ENCODE results near the gene ELMO1. TPM values are rescaled to one million over a fixed set of nuclear protein-coding genes. Genes with fewer than 3 reads are reported as not detected.

Gene ELMO1
- total and polyA plus RNA-seq, 10 donors: 26.0 to 494 (median 201) TPM

DNA sequence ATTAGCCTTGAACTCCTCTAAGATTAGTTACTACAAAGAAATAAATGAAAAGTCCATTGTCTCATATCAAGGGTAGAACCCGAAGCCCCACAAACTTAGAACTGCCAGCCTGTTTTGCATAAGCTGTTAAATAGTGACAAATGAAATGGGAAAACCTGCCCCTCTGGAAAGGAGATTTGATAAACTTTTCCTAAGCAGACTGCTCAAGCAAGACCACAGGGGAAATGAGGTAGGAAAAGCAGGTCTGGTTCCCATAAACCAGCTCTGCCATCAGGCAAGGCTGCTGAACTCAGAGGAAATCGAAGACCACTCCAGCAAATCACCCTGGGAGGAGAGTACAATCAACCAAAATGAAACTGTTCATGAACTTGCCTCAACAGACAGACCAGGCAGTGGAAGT is 542.8 kb downstream of the ELMO1 start:
- H3K36me3 ChIP-seq: peaks cover 0 to 47% (median 4%) of the 10 kb centered on the region in 6 donors
- no peak overlapping the region for H3K4me3 ChIP-seq
- no peaks in the 10 kb centered on the region for H3K9me3 ChIP-seq
- TF ChIP-seq POLR2A (IDR thresholded peaks at IDR 0.05): no peak
- TF ChIP-seq, protein P1, sequence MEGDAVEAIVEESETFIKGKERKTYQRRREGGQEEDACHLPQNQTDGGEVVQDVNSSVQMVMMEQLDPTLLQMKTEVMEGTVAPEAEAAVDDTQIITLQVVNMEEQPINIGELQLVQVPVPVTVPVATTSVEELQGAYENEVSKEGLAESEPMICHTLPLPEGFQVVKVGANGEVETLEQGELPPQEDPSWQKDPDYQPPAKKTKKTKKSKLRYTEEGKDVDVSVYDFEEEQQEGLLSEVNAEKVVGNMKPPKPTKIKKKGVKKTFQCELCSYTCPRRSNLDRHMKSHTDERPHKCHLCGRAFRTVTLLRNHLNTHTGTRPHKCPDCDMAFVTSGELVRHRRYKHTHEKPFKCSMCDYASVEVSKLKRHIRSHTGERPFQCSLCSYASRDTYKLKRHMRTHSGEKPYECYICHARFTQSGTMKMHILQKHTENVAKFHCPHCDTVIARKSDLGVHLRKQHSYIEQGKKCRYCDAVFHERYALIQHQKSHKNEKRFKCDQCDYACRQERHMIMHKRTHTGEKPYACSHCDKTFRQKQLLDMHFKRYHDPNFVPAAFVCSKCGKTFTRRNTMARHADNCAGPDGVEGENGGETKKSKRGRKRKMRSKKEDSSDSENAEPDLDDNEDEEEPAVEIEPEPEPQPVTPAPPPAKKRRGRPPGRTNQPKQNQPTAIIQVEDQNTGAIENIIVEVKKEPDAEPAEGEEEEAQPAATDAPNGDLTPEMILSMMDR (IDR thresholded peaks at IDR 0.05 in 8 of 11, conservative IDR thresholded peaks at IDR 0.05 in 3 of 11): no peak
- no peak for TF ChIP-seq POLR2AphosphoS5 (IDR thresholded peaks at IDR 0.05)
- no peak overlapping the region for H3K27ac ChIP-seq
- no peak for DNase-seq
- WGBS, 5 donors: 92 to 95% (median 94%) methylated on average over 2 of the region's 2 CpGs
- intact Hi-C loops (cut with DNase I; ENCODE audit: low total_unique reads): no loop called here
- H3K4me1 ChIP-seq: peaks cover 0 to 5% (median 0%) of the 10 kb centered on the region in 6 donors
- no peaks in the 10 kb centered on the region for H3K27me3 ChIP-seq (replicated peaks in 1 of 7)

DNA sequence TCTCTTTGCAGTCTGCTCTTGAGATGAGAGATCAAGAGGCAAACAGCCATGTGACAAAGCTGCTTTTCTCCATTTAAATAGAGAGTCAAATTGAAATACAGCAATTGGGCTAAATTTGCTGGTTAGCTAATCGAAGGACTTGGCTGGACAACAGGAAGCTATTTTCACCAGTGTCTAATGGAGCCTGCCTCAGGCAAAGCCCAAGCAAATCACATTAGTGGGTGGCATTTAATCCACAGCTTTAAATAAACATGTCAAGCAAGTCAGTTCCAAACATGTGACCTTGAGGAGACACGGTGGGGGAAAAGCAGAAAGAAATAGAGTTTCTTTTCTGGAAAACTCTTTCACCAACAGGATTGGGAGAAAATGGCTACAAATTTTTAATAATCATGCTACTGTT is 543.9 kb downstream of the ELMO1 start:
- TF ChIP-seq POLR2AphosphoS5 (IDR thresholded peaks at IDR 0.05): no peak
- TF ChIP-seq, protein P1 (IDR thresholded peaks at IDR 0.05 in 8 of 11, conservative IDR thresholded peaks at IDR 0.05 in 3 of 11): no peak
- TF ChIP-seq POLR2A (IDR thresholded peaks at IDR 0.05): no peak
- WGBS, 5 donors: 56 to 84% (median 71%) methylated on average over 2 of the region's 2 CpGs
- H3K27ac ChIP-seq: no peak overlapping the region

DNA sequence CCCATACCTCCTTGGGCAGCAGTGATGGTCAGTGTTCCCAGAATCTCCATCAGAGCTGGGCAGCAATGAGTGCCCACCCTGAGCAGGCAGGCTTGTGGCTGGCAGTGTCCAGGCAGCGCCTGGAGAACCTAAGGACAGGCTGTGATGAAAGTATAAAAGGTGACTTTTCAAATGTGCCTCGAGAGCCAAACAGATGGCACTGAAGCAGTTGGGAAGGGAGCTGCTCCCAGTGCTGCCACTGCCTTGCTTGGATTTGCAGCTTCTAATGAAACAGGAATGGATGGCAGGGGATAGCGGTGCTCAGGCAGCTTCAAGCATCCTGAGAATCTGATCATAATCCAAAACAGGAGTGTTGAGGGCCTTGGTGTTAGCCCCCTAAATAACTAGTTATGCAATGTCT is 544.6 kb downstream of the ELMO1 start:
- intact Hi-C loops (cut with DNase I; ENCODE audit: low total_unique reads): no loop called here
- DNase-seq: no peak
- Histone ChIP-seq H3K27ac (no peak overlapping the region), H3K4me3 (no peak overlapping the region), H3K4me1 (peaks cover 0 to 5% (median 0%) of the 10 kb centered on the region in 6 donors), H3K9me3 (no peaks in the 10 kb centered on the region), H3K36me3 (peaks cover 0 to 44% (median 4%) of the 10 kb centered on the region in 6 donors), H3K27me3 (replicated peaks in 1 of 7) (no peaks in the 10 kb centered on the region)
- TF ChIP-seq POLR2AphosphoS5 (IDR thresholded peaks at IDR 0.05) (peak in 1 of 3 donors; percentile 23), POLR2A (IDR thresholded peaks at IDR 0.05) (no peak)
- 90 to 100% (median 98%) methylated on average over 3 of the region's 3 CpGs for WGBS, 5 donors

More for the DNA sequence above, 543.9 kb downstream of the ELMO1 start:
- Histone ChIP-seq H3K9me3 (no peaks in the 10 kb centered on the region), H3K4me3 (no peak overlapping the region), H3K27me3 (replicated peaks in 1 of 7) (no peaks in the 10 kb centered on the region), H3K36me3 (peaks cover 0 to 43% (median 4%) of the 10 kb centered on the region in 6 donors), H3K4me1 (peaks cover 0 to 5% (median 0%) of the 10 kb centered on the region in 6 donors)
- intact Hi-C loops (cut with DNase I; ENCODE audit: low total_unique reads): no loop called here
- no peak for DNase-seq

DNA sequence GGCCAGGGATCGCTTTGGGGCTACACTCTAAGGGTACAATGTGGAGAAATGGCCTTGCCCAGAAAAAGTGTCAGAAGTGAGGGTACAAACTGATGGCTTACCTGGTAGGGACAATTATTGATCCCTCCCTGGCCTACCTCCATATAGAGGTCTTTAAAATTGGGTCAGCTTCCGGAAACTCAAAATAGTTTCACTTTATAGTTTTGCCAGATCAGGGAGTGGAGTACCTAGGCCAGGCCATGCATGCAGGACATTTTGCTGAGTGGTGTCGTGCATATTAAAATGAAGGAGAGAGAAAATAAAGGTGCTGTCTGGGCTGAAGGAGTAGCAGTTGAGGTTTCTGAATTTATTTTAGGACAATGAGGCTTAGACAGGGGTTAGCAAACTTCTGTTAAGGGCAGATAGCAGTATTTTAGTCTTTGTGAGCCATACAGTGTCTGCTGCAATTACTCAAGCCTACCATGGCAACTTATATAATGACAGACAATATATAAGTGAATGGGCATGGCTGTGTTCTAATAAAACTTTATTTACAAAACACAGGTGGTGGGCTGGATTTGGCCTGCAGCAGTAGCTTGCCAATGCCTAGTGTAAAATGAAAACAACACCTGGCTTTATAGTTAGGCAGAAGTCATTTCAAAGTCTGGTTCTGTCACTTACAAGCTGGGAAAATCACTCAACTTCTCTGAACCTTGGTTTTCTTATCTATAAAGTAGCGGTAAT is 547.5 kb downstream of the ELMO1 start:
- H3K9me3 ChIP-seq: no peaks in the 10 kb centered on the region
- H3K27me3 ChIP-seq (replicated peaks in 1 of 7): no peaks in the 10 kb centered on the region
- TF ChIP-seq POLR2A (IDR thresholded peaks at IDR 0.05) (no peak), POLR2AphosphoS5 (IDR thresholded peaks at IDR 0.05) (no peak)
- H3K4me1 ChIP-seq: peaks cover 0 to 8% (median 0%) of the 10 kb centered on the region in 6 donors
- H3K4me3 ChIP-seq: no peak overlapping the region
- peaks cover 0 to 50% (median 4%) of the 10 kb centered on the region in 6 donors for H3K36me3 ChIP-seq
- no peak overlapping the region for H3K27ac ChIP-seq
- no peak for DNase-seq
- WGBS, 5 donors: 96 to 99% (median 98%) methylated on average over 4 of the region's 4 CpGs
- intact Hi-C loops (cut with DNase I; ENCODE audit: low total_unique reads): no loop called here

DNA sequence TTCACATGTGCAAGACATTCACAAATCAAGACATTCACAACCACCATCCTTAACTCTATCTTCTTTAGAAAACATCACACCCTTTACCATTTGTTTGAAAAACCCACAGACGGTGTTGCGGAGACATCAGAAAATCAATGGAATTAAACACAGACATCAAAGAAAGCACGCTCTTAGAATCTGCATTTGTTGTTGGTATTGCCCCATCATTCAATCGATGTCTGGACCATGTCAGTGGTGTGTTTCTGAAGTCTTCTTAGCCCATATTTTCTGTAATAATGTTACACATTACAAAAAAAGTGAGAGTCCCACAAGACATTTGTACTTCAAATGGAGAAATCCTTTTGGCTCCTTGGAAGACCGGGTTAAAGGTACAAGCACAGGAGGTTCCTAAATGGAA is 550.5 kb downstream of the ELMO1 start:
- intact Hi-C loops (cut with DNase I; ENCODE audit: low total_unique reads): no loop called here
- Histone ChIP-seq H3K9me3 (no peaks in the 10 kb centered on the region), H3K27ac (no peak overlapping the region), H3K4me3 (no peak overlapping the region), H3K4me1 (peaks cover 0 to 29% (median 8%) of the 10 kb centered on the region in 6 donors), H3K27me3 (replicated peaks in 1 of 7) (no peaks in the 10 kb centered on the region), H3K36me3 (peaks cover 2 to 56% (median 8%) of the 10 kb centered on the region in 6 donors)
- DNase-seq: no peak
- no peak for TF ChIP-seq POLR2AphosphoS5 (IDR thresholded peaks at IDR 0.05)
- WGBS, 5 donors: 94 to 100% (median 96%) methylated on average over 5 of the region's 5 CpGs

Data from spleen (tissue), 11 donors.